IPS-20b (cell line): Measurements from ENCODE around the gene ZNF276.

ENCODE experiments used
- H3K27ac ChIP-seq: one replicate; pipeline ENCODE4 v1.5.1; 2013; ENCODE audit warnings: low read length
- H3K27me3 ChIP-seq: 2 replicates; pipeline ENCODE4 v1.6.1; 2013; ENCODE audit warnings: mild to moderate bottlenecking, low read length, inconsistent platforms; ENCODE audit not compliant: insufficient read depth
- H3K36me3 ChIP-seq: 2 replicates; pipeline ENCODE4 v1.6.1; 2013; ENCODE audit warnings: low read depth, mild to moderate bottlenecking, inconsistent platforms, low read length, moderate library complexity; ENCODE audit not compliant: insufficient read depth
- H3K4me1 ChIP-seq: 2 replicates; pipeline ENCODE4 v1.6.1; 2013; ENCODE audit warnings: mild to moderate bottlenecking, control low read depth, inconsistent platforms, low read length, moderate library complexity; ENCODE audit not compliant: insufficient read depth
- H3K4me3 ChIP-seq: 2 replicates; pipeline ENCODE4 v1.5.1; 2013; ENCODE audit warnings: mild to moderate bottlenecking, low read length, inconsistent platforms
- H3K9ac ChIP-seq: 2 replicates; pipeline ENCODE4 v1.6.1; 2013; ENCODE audit warnings: low read depth, mild to moderate bottlenecking, inconsistent platforms, low read length, moderate library complexity
- H3K9me3 ChIP-seq: 2 replicates; pipeline ENCODE4 v1.6.1; 2013; ENCODE audit warnings: mild to moderate bottlenecking, low read depth, low read length, inconsistent platforms; ENCODE audit not compliant: insufficient read depth

The ZNF276 gene

DNA sequence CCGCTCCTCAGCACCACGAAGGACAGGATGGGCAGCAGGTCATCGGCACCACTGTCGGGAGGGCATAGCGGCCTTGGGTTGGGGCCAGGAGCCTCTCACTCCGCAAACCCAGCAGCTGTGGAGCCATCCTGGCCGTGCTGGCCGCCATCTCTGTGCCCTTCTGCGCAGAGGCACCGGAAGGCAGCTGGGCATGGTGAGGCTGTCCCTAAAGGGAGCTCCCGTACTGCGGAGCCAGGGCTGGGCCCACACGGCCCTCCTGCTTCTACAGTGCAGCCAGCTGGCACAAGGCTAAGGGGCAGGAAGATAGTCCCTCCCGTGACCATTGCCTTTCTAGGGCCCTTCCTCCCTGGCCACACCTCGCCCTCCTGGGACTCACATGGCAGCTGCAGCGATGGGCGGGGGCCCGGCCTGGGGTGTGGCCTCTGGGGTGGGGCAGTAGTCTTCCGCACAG, 12.8 kb upstream of the ZNF276 start:
- H3K36me3 ChIP-seq, result 0 out of 2 replicates have a peak, but pooled peaks cover 2% of the 10 kb centered on the region
- no peaks in the 10 kb centered on the region for H3K9me3 ChIP-seq
- no peak overlapping the region for H3K4me3 ChIP-seq
- H3K27me3 ChIP-seq, result peaks cover 26% of the 10 kb centered on the region
- peaks cover 7% of the 10 kb centered on the region for H3K4me1 ChIP-seq
- no peak overlapping the region for H3K27ac ChIP-seq
- H3K9ac ChIP-seq, result no peak overlapping the region

GRCh38 chr16:89709166-89709565, 12.2 kb upstream of the ZNF276 start:
- Histone ChIP-seq H3K36me3 (peaks cover 5% of the 10 kb centered on the region; the same call in 1 of the 2 replicates), H3K27ac (no peak overlapping the region), H3K4me3 (no peak overlapping the region), H3K4me1 (peaks cover 7% of the 10 kb centered on the region), H3K27me3 (peaks cover 20% of the 10 kb centered on the region; the same call in 1 of the 2 replicates), H3K9me3 (no peaks in the 10 kb centered on the region), H3K9ac (no peak overlapping the region)

DNA sequence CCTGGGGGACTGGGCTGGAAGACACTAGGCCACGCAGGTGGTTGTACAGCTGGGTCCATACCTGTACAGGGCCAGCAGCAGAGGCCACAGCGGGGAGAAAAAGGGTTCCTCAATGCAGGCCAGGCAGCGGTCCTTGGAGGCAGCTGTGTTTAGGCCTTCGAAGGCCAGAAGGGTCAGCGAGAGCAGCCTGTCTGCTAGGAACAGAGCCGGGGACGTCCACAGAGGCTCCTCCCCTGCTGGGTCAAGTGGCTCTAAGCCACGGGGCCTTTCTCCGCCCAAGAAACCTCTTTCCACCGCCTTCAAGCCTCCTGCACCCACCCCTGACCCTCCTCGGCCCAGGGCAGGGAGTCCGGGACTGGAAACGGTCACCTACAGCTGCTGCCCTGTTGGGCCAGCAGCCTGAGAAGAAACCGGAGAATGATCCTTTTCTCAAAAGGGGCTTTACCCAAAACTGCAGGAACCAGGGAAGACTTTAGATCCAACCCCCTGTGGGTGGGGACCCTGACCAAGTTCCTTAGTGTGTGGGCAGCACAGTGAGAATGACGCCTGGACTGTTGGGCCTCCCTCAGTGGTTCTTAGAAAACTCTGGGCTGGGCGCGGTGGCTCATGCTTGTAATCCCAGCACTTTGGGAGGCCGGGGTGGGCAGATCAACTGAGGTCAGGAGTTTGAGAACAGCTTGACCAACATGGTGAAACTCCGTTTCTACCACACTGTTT, 11.5 kb upstream of the ZNF276 start:
- Histone ChIP-seq H3K27ac (no peak overlapping the region), H3K4me3 (no peak overlapping the region), H3K9ac (no peak overlapping the region), H3K4me1 (peaks cover 7% of the 10 kb centered on the region), H3K36me3 (peaks cover 12% of the 10 kb centered on the region; the same call in 1 of the 2 replicates), H3K27me3 (peaks cover 20% of the 10 kb centered on the region; the same call in 1 of the 2 replicates), H3K9me3 (no peaks in the 10 kb centered on the region)

DNA sequence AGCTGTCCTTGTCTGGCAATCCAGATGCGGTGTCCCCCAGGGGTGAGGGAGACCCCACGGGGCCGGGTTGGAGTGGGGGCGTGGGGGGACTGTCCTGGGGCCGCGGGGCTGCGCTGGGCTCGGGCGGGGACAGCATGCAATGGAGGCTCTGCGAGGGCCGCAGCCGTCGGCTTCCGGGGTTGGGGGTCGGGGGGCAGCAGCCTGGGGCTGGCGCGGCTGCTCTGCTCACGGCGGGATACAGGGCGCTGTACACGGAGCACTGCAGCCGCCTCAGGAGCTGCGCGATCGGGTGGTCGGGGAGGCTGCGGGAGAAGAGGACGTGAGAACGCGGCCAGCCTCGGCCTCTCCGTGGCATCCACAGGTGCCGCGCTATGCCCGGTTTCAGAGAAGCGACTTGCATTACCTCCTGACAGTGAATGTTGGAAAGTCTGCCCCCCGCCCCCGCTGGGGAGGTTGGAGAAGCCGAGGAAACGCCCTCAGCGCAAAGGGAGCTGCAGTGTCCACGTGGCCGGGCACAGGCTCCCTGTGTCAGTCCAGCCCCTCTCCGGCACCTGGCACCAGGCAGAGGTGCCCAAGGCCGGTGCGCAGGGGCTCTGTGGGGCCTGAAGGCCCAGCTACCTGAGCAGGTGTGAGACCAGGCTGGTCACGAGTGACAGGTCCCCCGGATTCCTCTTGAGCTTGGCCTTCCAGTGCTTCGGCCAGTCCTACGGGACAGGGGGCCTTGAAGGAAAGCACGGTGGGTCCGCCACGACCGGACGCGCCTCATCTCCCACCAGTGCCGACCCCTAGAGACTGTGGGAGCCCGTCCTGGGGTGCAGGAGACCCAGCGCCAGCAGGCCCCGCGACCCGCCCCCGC, 10.4 kb upstream of the ZNF276 start:
- Histone ChIP-seq H3K27ac (no peak overlapping the region), H3K9me3 (no peaks in the 10 kb centered on the region), H3K9ac (no peak overlapping the region), H3K36me3 (peaks cover 12% of the 10 kb centered on the region; the same call in 1 of the 2 replicates), H3K27me3 (peaks cover 15% of the 10 kb centered on the region; the same call in 1 of the 2 replicates), H3K4me3 (no peak overlapping the region), H3K4me1 (peaks cover 7% of the 10 kb centered on the region)

GRCh38 chr16:89711601-89712273, 9.6 kb upstream of the ZNF276 start:
- H3K9me3 ChIP-seq, result no peaks in the 10 kb centered on the region
- peaks cover 12% of the 10 kb centered on the region; the same call in 1 of the 2 replicates for H3K36me3 ChIP-seq
- H3K4me1 ChIP-seq, result peaks cover 7% of the 10 kb centered on the region; the same call in 1 of the 2 replicates
- peak overlapping the region; percentile 90; the same call in 1 of the 2 replicates for H3K9ac ChIP-seq
- H3K27ac ChIP-seq, result no peak overlapping the region
- H3K27me3 ChIP-seq, result peaks cover 16% of the 10 kb centered on the region; the same call in 1 of the 2 replicates
- peak overlapping the region; percentile 82 for H3K4me3 ChIP-seq

DNA sequence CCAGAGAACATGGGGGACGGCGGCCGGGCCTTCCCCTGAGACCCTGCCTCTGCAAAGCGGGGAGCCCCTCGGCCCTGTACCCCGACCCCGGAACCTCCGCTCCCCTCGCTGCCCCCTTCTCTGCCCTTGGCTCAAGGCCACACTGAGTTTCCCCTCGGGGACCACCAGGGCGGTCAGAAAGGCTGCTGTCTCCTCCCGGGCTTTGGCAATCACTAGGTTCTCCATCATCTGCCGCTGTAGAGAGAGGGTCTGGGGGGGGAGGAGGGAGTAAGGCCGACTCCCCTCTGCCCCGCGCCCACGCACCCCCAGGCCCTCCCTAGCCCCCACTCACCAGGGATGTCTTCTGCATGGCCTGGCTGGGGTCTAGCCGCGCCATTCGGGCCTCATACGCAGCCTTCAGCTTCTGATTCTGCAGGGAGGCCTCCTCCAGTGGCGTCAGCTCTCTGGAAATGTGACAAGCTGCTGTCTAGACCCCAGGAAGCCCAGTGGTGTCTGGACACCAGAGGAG, 9.0 kb upstream of the ZNF276 start:
- Histone ChIP-seq H3K4me1 (peaks cover 7% of the 10 kb centered on the region; the same call in 1 of the 2 replicates), H3K4me3 (peak overlapping the region; percentile 82), H3K9me3 (no peaks in the 10 kb centered on the region), H3K27ac (no peak overlapping the region), H3K9ac (peak overlapping the region; percentile 90; the same call in 1 of the 2 replicates), H3K27me3 (peaks cover 19% of the 10 kb centered on the region; the same call in 1 of the 2 replicates), H3K36me3 (peaks cover 12% of the 10 kb centered on the region; the same call in 1 of the 2 replicates)

GRCh38 chr16:89716493-89716892, 4.8 kb upstream of the ZNF276 start:
- H3K27ac ChIP-seq, result no peak overlapping the region
- peaks cover 42% of the 10 kb centered on the region for H3K27me3 ChIP-seq
- H3K9me3 ChIP-seq, result no peaks in the 10 kb centered on the region
- H3K9ac ChIP-seq, result no peak overlapping the region
- peaks cover 12% of the 10 kb centered on the region; the same call in 1 of the 2 replicates for H3K36me3 ChIP-seq
- H3K4me3 ChIP-seq, result no peak overlapping the region
- H3K4me1 ChIP-seq, result no peaks in the 10 kb centered on the region; the same call in 1 of the 2 replicates

DNA sequence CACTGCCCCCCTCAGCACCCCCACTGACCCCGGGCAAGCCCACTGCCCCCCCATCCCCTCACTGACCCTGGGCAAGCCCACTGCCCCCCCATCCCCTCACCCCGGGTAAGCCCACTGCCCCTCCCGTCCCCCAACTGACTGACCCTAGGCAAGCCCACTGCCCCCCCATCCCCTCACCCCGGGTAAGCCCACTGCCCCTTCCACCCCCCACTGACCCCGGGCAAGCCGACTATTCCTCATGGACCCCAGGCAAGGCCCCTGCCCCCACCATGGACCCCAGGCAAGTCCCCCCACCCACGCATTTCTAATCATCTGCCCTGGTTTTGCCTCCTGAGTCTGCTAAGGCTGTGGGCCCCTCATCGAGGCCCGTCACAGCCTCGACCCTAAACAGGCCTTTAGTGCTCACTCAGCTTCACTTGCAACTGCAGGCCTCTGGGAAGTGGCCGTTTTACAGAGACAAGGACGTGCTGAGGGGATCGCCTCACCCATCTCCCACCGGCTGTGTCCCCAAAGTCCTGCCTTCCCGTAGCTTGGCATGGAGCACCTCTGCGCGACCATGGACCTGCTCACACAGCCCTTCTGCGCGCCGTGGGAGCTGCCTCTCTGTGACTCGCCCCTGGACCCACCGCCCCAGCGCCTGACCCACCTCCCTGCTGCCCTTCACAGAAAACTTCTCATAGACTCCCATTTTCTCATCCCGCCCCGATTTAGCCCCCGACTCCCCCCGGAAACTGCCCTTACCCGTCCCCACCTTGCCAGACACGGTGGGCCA, 4.2 kb upstream of the ZNF276 start:
- Histone ChIP-seq H3K27ac (no peak overlapping the region), H3K36me3 (peaks cover 12% of the 10 kb centered on the region; the same call in 1 of the 2 replicates), H3K4me3 (no peak overlapping the region), H3K9ac (no peak overlapping the region), H3K9me3 (no peaks in the 10 kb centered on the region), H3K4me1 (no peaks in the 10 kb centered on the region; the same call in none of the 2 replicates), H3K27me3 (peaks cover 46% of the 10 kb centered on the region)

- no peak overlapping the region for H3K9ac ChIP-seq
- no peak overlapping the region for H3K4me3 ChIP-seq
- no peak overlapping the region for H3K27ac ChIP-seq
- H3K27me3 ChIP-seq, result peaks cover 54% of the 10 kb centered on the region
- H3K36me3 ChIP-seq, result peaks cover 12% of the 10 kb centered on the region; the same call in 1 of the 2 replicates
- no peaks in the 10 kb centered on the region; the same call in none of the 2 replicates for H3K4me1 ChIP-seq
- H3K9me3 ChIP-seq, result no peaks in the 10 kb centered on the region
Measured at GRCh38 chr16:89717688-89718505, 3.4 kb upstream of the ZNF276 start.

DNA sequence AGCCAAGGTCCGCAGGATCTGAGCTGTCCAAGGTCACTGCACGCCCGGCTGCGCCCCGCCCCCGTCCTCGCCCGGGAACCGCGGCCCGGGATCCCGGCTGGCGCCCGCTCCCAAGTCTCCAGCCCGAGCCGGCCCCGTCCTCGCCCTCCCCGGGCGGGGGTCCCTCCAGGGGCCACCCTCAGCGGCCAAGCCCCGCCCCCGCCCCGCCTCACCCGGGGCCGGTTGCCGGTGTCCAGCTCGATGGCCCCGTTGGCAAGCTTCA, 855 bp upstream of the ZNF276 start:
- peak overlapping the region; percentile 75; the same call in 1 of the 2 replicates for H3K9ac ChIP-seq
- H3K4me1 ChIP-seq, result no peaks in the 10 kb centered on the region; the same call in none of the 2 replicates
- peaks cover 10% of the 10 kb centered on the region; the same call in 1 of the 2 replicates for H3K36me3 ChIP-seq
- H3K27me3 ChIP-seq, result peaks cover 63% of the 10 kb centered on the region
- H3K27ac ChIP-seq, result no peak overlapping the region
- no peaks in the 10 kb centered on the region for H3K9me3 ChIP-seq
- peak overlapping the region; percentile 70 for H3K4me3 ChIP-seq
